Stimulated activated naive CD8-positive, alpha-beta T cell treated with anti-CD3 and anti-CD28 coated beads, Interleukin-15, Interleukin-2, amounts not matched to agents 100 ng/mL and 50 ng/mL, for 24 hours (primary cell): ENCODE data around the gene GATC.

Experiments
- H3K27ac Mint-ChIP-seq: one replicate; pipeline ENCODE4 v1.8.0; 2021; ENCODE audit warnings: mild to moderate bottlenecking, mixed read lengths
- H3K27me3 Mint-ChIP-seq: one replicate; pipeline ENCODE4 v1.8.0; 2021; ENCODE audit warnings: mixed read lengths
- H3K36me3 Mint-ChIP-seq: one replicate; pipeline ENCODE4 v1.8.0; 2021; ENCODE audit warnings: low read depth, mixed read lengths
- H3K4me1 Mint-ChIP-seq: one replicate; pipeline ENCODE4 v1.8.0; 2021; ENCODE audit warnings: low read depth, mixed read lengths
- H3K4me3 Mint-ChIP-seq: one replicate; pipeline ENCODE4 v1.8.0; 2021; ENCODE audit warnings: mild to moderate bottlenecking, mixed read lengths
- H3K9me3 Mint-ChIP-seq: one replicate; pipeline ENCODE4 v1.8.0; 2021; ENCODE audit warnings: mixed read lengths

Gene GATC

DNA sequence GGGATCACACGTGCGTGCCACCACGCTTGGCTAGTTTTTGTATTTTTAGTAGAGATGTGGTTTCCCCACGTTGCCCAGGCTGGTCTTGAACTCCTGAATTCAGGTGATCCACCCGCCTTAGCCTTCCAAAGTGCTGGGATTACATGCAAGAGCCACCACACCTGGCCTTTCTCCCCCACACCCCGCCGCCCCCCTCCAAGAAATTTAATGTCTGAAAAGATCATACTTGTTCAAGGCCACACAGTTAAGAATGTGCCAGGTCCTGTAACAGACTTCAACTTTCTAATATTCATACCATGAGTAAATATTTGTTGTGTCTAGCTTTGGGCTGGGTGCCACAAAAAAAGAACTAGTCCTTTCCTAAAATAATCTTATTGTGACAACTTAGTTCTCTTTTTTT is 9.1 kb downstream of the GATC start:
- no peak overlapping the region for H3K4me3 Mint-ChIP-seq
- H3K4me1 Mint-ChIP-seq: peaks cover 9% of the 10 kb centered on the region
- H3K9me3 Mint-ChIP-seq: no peaks in the 10 kb centered on the region
- H3K27ac Mint-ChIP-seq: no peak overlapping the region
- peaks cover 41% of the 10 kb centered on the region for H3K36me3 Mint-ChIP-seq
- no peaks in the 10 kb centered on the region for H3K27me3 Mint-ChIP-seq

DNA sequence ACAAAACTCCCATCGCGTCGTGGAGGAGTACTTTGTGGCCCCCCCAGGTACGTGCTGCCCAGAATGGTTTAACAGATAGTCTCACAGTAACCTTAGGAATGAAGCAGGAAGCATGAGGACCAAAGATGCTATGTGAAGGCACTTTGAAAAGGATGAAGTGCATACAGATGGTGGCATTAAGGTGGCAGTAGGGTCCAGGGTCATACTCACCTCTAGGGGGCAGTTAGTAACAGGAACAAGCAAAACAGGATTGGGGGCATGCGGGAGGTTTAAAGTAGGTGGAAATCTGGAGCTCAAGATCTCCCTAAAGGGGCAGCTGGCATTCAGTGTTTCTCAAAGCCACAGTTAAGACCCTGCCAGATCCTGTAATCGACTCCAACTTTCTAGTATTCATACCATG is 10.9 kb downstream of the GATC start:
- H3K27ac Mint-ChIP-seq: peak overlapping the region; percentile 60
- H3K9me3 Mint-ChIP-seq: no peaks in the 10 kb centered on the region
- peaks cover 49% of the 10 kb centered on the region for H3K36me3 Mint-ChIP-seq
- no peaks in the 10 kb centered on the region for H3K27me3 Mint-ChIP-seq
- H3K4me3 Mint-ChIP-seq: no peak overlapping the region
- H3K4me1 Mint-ChIP-seq: peaks cover 9% of the 10 kb centered on the region

- H3K27me3 Mint-ChIP-seq: no peaks in the 10 kb centered on the region
- H3K9me3 Mint-ChIP-seq: no peaks in the 10 kb centered on the region
- H3K4me3 Mint-ChIP-seq: no peak overlapping the region
- peaks cover 5% of the 10 kb centered on the region for H3K4me1 Mint-ChIP-seq
- H3K27ac Mint-ChIP-seq: no peak overlapping the region
- H3K36me3 Mint-ChIP-seq: peaks cover 74% of the 10 kb centered on the region
Observed at GRCh38 chr12:120460157-120460556, 13.9 kb downstream of the GATC start.

- no peaks in the 10 kb centered on the region for H3K27me3 Mint-ChIP-seq
Observed at GRCh38 chr12:120462099-120462640, 15.9 kb downstream of the GATC start.

GRCh38 chr12:120463712-120464111 is 17.5 kb downstream of the GATC start:
- Mint-ChIP-seq H3K4me3 (no peak overlapping the region), H3K4me1 (peaks cover 36% of the 10 kb centered on the region), H3K9me3 (no peaks in the 10 kb centered on the region), H3K27me3 (no peaks in the 10 kb centered on the region), H3K27ac (peak overlapping the region; percentile 55), H3K36me3 (peaks cover 81% of the 10 kb centered on the region)

More at GRCh38 chr12:120462099-120462640, 15.9 kb downstream of the GATC start:
- no peaks in the 10 kb centered on the region for H3K9me3 Mint-ChIP-seq
- H3K4me3 Mint-ChIP-seq: no peak overlapping the region
- H3K27ac Mint-ChIP-seq: peak overlapping the region; percentile 76
- H3K4me1 Mint-ChIP-seq: peaks cover 25% of the 10 kb centered on the region
- peaks cover 79% of the 10 kb centered on the region for H3K36me3 Mint-ChIP-seq

GRCh38 chr12:120465756-120466155 is 19.5 kb downstream of the GATC start:
- no peak overlapping the region for H3K4me3 Mint-ChIP-seq
- no peaks in the 10 kb centered on the region for H3K27me3 Mint-ChIP-seq
- peaks cover 68% of the 10 kb centered on the region for H3K36me3 Mint-ChIP-seq
- H3K4me1 Mint-ChIP-seq: peaks cover 44% of the 10 kb centered on the region
- H3K9me3 Mint-ChIP-seq: no peaks in the 10 kb centered on the region
- peak overlapping the region; percentile 53 for H3K27ac Mint-ChIP-seq

DNA sequence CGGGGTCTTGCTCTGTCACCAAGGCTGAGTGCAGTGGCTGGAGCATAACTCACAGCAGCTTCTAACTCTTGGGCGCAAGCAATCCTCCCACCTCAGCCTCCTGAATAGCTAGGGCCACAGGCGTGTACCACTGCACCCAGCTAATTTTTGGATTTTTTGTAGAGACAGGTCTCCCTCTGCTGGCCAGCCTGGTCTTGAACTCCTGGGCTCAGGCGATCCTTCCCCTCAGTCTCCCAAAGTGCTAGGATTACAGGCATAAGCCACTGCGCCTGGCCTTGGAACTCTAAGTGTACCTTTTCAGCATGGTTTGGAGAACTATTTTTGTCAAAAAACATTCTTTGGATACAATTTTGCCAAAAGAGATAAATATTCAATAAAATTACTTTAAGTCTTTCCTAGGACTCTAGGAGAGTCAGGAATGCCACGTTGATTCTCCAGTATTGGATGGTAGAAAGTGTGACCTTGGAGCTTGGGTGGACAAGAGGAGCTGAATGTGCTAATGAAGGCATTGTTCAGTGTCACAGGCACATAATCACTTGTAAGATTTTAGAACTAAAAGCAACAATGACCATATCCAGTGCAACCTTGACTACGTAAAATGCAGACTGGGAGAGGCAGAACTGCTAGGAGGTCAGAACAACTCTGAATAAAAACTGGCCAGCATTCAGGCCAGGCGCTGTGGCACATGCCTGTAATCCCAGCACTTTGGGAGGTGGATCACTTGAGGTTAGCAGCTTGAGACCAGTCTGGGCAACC is 20.5 kb downstream of the GATC start:
- H3K36me3 Mint-ChIP-seq: peaks cover 63% of the 10 kb centered on the region
- no peaks in the 10 kb centered on the region for H3K27me3 Mint-ChIP-seq
- peak overlapping the region; percentile 14 for H3K4me3 Mint-ChIP-seq
- H3K9me3 Mint-ChIP-seq: no peaks in the 10 kb centered on the region
- H3K4me1 Mint-ChIP-seq: peaks cover 51% of the 10 kb centered on the region
- H3K27ac Mint-ChIP-seq: peak overlapping the region; percentile 50

GRCh38 chr12:120467439-120467838 is 21.2 kb downstream of the GATC start:
- Mint-ChIP-seq H3K27ac (no peak overlapping the region), H3K9me3 (no peaks in the 10 kb centered on the region), H3K4me3 (peak overlapping the region; percentile 91), H3K27me3 (no peaks in the 10 kb centered on the region), H3K36me3 (peaks cover 56% of the 10 kb centered on the region), H3K4me1 (peaks cover 57% of the 10 kb centered on the region)

GRCh38 chr12:120468325-120468820 is 22.1 kb downstream of the GATC start:
- H3K36me3 Mint-ChIP-seq: peaks cover 47% of the 10 kb centered on the region
- H3K9me3 Mint-ChIP-seq: no peaks in the 10 kb centered on the region
- H3K4me3 Mint-ChIP-seq: peak overlapping the region; percentile 91
- peaks cover 63% of the 10 kb centered on the region for H3K4me1 Mint-ChIP-seq
- H3K27ac Mint-ChIP-seq: peak overlapping the region; percentile 77
- no peaks in the 10 kb centered on the region for H3K27me3 Mint-ChIP-seq

DNA sequence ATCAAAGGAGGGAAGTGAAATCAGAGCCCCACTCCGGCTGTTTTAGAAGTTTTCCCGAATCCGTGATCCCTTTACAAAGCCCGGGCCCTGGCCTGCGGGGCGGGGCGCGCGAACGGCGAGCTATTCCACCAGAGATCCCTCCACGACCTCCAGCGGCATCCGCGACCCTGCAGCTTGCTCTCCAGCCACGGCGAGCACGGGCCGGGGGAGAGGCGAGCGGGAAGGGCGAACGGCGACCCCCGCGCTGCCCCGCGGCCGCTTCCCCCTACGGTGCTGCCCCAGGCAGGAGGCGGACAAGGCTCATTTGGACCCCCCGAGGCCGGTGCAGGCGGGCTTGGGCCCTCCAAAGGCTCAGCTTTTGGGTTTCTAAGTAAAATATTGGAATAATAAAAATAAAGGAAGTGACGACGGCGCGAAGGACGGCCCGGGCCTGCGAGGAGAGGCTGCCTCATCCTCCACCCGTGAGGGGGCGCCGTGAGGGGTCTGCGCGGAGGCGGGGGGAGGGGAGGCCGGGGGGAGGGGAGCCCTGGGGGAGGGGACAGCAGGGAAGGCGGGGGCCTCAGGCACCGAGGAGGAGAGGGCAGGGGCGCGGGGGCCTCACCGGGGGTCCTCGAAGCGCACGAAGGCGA is 22.7 kb downstream of the GATC start:
- H3K4me3 Mint-ChIP-seq: peak overlapping the region; percentile 91
- H3K4me1 Mint-ChIP-seq: peaks cover 66% of the 10 kb centered on the region
- H3K36me3 Mint-ChIP-seq: peaks cover 41% of the 10 kb centered on the region
- H3K27ac Mint-ChIP-seq: peak overlapping the region; percentile 77
- no peaks in the 10 kb centered on the region for H3K9me3 Mint-ChIP-seq
- H3K27me3 Mint-ChIP-seq: no peaks in the 10 kb centered on the region

- H3K27ac Mint-ChIP-seq: peak within 1 kb of the TSS; percentile 77
- H3K9me3 Mint-ChIP-seq: no peaks in the 10 kb centered on the region
- H3K4me3 Mint-ChIP-seq: peak within 1 kb of the TSS; percentile 91
- peaks cover 35% of the 10 kb centered on the region for H3K36me3 Mint-ChIP-seq
- H3K4me1 Mint-ChIP-seq: peaks cover 68% of the 10 kb centered on the region
- H3K27me3 Mint-ChIP-seq: no peaks in the 10 kb centered on the region
Observed at GRCh38 chr12:120469450-120470149, 23.4 kb downstream of the GATC start, which contains the start of gene SRSF9. SRSF9 (minus strand) TSS chr12:120469748; CDS start chr12:120469609, 139 bp downstream.

DNA sequence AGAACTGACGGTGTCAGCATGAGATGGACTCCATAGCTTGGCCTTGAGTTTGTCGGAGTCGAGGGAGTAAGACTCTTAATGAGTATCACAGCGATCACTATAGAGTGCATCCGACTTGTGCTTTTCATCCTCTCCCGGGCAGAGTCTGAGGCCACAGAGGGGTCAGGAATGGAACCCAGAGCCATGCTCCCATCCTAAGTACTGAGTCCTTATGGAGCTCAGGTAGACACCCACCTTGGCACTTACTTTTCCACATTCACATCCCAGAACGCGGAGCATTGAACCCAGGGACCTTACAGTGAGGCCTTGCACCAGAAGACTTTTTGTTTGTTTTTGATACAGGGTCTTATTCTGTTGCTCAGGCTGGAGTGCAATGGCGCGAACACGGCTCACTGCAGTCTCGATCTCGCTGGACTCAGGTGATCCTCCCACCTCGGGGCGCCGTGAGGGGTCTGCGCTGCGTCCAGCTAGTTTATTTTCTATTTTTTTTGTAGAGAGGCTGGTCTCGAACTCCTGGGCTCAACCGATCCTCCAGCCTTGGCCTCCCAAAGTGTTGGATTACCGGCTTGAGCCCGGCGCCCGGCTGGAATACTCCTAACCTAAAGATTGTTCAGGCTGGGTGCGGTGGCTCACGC is 24.0 kb downstream of the GATC start:
- H3K9me3 Mint-ChIP-seq: no peaks in the 10 kb centered on the region
- H3K27ac Mint-ChIP-seq: peak overlapping the region; percentile 76
- H3K36me3 Mint-ChIP-seq: peaks cover 28% of the 10 kb centered on the region
- peaks cover 66% of the 10 kb centered on the region for H3K4me1 Mint-ChIP-seq
- H3K27me3 Mint-ChIP-seq: no peaks in the 10 kb centered on the region
- peak overlapping the region; percentile 91 for H3K4me3 Mint-ChIP-seq

- H3K4me3 Mint-ChIP-seq: no peak overlapping the region
- peaks cover 7% of the 10 kb centered on the region for H3K36me3 Mint-ChIP-seq
- peaks cover 45% of the 10 kb centered on the region for H3K4me1 Mint-ChIP-seq
- no peaks in the 10 kb centered on the region for H3K9me3 Mint-ChIP-seq
- H3K27me3 Mint-ChIP-seq: no peaks in the 10 kb centered on the region
- no peak overlapping the region for H3K27ac Mint-ChIP-seq
Observed at GRCh38 chr12:120472521-120472920, 26.3 kb downstream of the GATC start.

- Mint-ChIP-seq H3K27ac (no peak overlapping the region), H3K4me1 (peaks cover 36% of the 10 kb centered on the region)
Observed at GRCh38 chr12:120473807-120474615, 27.8 kb downstream of the GATC start.

More at GRCh38 chr12:120473807-120474615, 27.8 kb downstream of the GATC start:
- no peak overlapping the region for H3K4me3 Mint-ChIP-seq
- no peaks in the 10 kb centered on the region for H3K9me3 Mint-ChIP-seq
- no peaks in the 10 kb centered on the region for H3K27me3 Mint-ChIP-seq
- no peaks in the 10 kb centered on the region for H3K36me3 Mint-ChIP-seq
